ENCODE measurements around the gene SHC2.

SHC2 gene, protein sequence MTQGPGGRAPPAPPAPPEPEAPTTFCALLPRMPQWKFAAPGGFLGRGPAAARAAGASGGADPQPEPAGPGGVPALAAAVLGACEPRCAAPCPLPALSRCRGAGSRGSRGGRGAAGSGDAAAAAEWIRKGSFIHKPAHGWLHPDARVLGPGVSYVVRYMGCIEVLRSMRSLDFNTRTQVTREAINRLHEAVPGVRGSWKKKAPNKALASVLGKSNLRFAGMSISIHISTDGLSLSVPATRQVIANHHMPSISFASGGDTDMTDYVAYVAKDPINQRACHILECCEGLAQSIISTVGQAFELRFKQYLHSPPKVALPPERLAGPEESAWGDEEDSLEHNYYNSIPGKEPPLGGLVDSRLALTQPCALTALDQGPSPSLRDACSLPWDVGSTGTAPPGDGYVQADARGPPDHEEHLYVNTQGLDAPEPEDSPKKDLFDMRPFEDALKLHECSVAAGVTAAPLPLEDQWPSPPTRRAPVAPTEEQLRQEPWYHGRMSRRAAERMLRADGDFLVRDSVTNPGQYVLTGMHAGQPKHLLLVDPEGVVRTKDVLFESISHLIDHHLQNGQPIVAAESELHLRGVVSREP

DNA sequence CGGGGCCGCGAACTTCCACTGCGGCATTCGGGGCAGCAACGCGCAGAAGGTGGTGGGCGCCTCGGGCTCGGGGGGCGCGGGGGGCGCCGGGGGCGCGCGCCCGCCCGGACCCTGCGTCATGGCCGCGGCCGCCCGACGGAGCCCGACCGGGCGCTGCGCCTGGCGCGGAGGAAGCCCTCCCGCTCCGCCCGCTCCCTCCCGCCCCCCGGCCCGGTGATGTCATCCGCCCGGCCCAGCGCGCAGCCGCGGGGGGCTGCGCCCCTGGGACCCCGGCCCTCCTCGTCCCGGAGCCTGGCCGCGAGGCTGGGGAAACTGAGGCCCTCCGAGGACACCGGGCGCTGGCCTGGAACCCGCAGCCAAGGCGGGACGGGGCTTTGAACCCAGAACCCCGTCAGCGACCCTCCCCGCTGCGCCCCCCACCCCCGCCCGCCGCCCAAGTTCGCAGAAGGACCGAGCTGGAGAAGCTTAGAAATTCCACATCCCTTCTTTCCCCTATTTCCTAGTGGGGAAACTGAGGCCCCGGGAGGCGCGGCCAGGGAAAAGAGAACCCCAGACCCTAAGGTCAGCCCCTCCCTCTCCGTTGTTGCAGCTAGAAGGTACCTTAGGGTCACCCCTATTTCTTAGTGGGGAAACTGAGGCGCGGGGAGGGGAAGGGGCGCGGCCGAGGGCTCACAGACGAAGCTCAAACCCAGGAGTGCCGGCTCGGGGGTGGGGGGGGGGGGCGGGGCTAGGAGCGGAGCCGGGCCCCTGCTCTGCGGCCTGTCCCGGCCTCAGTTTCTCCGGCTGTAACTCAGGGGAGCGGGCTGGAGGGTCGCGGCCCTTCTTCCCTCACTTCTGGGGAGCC, at the start of gene SHC2:
Gene SHC2 (minus strand): TSS at position 157 of the 844 bp plus-strand sequence. CDS start 37 bp downstream, at position 120.
- DNase-seq (ENCODE audit: low spot score), result no peak

GRCh38 chr19:508204-509150, 47.6 kb upstream of the SHC2 start:
- no peak for DNase-seq (ENCODE audit: low spot score)

- DNase-seq (ENCODE audit: low spot score), result peak; percentile 100
These were observed 46.7 kb upstream of the SHC2 start, which contains the start of gene TPGS1 for GRCh38 chr19:507286-508203. Gene TPGS1, plus strand, starts transcription at chr19:507497. Its CDS starts 10 bp downstream, at chr19:507507.

DNA sequence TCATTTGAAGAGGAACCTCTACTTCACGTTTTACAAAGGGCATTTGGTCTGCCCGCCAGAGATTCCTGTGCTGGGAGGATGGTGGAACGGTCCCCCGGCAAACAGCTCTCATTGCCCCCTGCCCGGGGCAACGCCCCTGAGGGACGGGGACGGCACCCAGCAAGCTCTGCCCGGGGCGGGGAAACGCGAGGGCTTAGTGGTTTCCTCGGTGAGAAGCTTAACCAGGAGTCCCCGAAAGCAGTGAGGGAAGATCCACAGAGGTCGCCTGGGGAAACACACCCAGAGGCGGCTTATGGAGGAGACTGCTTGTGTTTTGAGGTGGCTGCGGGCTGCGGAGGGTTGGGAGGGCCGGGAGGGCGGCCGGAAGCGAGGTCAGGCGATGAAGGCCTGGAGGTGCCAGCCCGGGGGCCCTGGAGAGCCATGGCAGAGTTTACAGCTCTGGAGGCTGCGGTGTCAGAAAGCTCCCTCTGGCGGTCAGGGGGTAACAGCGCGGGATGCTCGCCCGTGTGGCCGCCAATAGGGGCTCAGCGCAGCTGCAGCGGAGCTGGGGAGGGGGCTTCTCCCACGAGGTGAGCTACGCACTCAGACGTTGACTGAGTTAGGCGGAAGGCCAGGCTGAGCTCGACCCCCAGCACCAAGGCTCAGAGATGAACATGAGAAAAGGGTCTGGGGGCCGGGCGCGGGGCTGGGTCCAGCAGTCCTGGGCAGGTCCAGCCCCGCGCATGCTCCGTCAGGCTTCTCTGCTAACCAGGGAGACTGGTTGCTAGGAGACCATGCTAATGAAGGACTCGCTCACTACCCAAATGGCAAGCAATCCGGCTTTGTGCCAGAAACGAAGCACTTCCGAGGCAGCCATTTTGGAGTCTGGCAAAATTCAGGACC, 45.8 kb upstream of the SHC2 start:
- peak; percentile 92 for DNase-seq (ENCODE audit: low spot score)

DNA sequence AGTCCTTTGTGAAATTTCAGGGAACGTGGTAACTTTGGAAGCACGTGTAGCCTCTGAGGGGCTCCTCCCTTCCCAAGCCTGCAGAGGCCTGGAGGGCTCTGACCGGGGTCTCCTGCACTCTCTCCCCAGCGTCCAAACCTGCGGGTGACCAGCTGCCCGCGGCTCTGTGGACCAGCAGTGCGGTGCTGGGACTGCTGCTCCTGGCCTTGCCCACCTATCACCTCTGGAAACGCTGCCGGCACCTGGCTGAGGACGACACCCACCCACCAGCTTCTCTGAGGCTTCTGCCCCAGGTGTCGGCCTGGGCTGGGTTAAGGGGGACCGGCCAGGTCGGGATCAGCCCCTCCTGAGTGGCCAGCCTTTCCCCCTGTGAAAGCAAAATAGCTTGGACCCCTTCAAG, 43.8 kb upstream of the SHC2 start:
- no peak for DNase-seq (ENCODE audit: low spot score)

DNA sequence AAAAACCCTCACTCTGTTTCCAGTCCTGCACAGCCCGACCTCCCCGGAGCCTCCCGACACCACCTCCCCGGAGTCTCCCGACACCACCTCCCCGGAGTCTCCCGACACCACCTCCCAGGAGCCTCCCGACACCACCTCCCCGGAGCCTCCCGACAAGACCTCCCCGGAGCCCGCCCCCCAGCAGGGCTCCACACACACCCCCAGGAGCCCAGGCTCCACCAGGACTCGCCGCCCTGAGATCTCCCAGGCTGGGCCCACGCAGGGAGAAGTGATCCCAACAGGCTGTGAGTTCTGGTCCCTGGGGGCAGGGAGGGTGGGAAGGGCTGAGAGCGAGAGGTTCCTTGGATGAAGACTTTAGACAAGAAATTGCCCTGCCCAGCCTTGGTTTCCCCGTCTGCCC, 40.8 kb upstream of the SHC2 start:
- no peak for DNase-seq (ENCODE audit: low spot score)

DNA sequence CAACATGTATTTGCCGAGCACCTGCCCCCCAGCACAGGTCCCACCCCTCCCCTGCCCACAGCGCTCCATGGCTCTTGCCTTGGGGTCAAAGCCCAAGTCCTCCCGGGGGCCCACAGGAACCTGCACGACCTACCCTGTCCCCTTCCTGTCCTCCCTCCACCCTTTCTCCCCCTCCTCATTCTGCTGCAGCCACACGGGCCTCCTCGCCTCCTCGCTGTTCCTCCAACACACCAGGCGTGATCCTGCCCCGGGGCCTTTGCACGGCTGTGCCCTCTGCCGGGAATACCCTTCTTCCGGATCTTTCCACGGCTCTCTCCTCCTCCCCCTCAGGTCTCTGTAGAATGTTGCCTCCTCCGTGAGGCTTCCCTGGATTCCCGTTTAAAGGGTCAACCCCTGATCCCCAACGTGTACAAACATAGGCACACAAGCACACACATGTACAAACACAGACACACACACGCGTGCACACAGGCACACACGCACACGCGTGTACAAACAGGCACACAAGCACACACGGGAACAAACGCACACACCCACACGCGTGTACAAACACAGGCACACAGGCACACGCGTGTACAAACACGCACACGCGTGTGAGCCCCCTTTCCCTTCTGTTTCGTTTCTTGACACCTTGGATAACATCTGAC, 38.3 kb upstream of the SHC2 start:
- no peak for DNase-seq (ENCODE audit: low spot score)

- no peak for DNase-seq (ENCODE audit: low spot score)
These were observed 37.7 kb upstream of the SHC2 start for GRCh38 chr19:498511-498891.

- DNase-seq (ENCODE audit: low spot score), result no peak
These were observed 37.2 kb upstream of the SHC2 start for GRCh38 chr19:497869-498510.

DNA sequence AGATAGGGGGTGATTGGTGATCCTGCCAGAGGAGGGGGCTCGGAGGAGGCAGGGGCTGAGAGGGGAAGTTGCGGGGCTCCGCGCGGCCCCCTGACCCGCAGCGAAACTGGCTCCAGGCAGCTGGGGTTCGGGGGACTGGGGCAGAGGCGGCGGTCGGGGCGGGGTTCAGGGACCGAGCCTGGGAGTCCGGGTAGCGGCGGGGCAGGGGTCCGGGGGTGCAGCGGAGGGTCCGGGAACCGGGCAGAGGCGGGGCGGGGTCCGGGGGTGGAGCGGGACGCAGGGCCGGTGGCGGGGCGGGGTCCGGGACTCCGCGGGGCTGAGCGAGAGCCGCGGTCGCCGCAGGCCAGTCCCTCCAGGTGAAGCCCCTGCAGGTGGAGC, 36.6 kb upstream of the SHC2 start:
- no peak for DNase-seq (ENCODE audit: low spot score)

DNA sequence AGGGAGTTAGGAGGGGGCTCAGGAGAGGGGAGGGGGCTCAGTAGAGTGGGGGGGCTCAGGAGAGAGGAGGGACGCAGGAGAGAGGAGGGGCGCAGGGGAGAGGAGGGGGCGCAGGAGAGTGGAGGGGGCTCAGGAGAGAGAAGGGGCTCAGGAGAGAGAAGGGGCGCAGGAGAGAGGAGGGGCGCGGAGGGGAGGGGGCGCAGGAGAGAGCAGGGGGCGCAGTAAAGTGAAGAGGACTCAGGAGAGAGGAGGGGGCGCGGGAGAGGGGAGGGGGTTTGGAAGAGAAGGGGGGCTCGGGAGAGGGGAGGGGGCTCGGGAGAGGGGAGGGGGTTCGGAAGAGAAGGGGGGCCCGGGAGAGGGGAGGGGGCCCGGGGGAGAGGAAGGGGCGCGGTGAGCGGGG, 36.2 kb upstream of the SHC2 start:
- no peak for DNase-seq (ENCODE audit: low spot score)

GRCh38 chr19:496112-496665, 35.4 kb upstream of the SHC2 start, which contains the start of gene MADCAM1:
Gene MADCAM1, plus strand, starts transcription at chr19:496486. Its CDS starts 14 bp downstream, at chr19:496500.
- no peak for DNase-seq (ENCODE audit: low spot score)

GRCh38 chr19:495402-496111, 34.7 kb upstream of the SHC2 start:
- DNase-seq (ENCODE audit: low spot score), result no peak

- no peak for DNase-seq (ENCODE audit: low spot score)
These were observed 34.2 kb upstream of the SHC2 start for GRCh38 chr19:495081-495401.

- DNase-seq (ENCODE audit: low spot score), result no peak
These were observed 33.6 kb upstream of the SHC2 start for GRCh38 chr19:494171-495080.

DNA sequence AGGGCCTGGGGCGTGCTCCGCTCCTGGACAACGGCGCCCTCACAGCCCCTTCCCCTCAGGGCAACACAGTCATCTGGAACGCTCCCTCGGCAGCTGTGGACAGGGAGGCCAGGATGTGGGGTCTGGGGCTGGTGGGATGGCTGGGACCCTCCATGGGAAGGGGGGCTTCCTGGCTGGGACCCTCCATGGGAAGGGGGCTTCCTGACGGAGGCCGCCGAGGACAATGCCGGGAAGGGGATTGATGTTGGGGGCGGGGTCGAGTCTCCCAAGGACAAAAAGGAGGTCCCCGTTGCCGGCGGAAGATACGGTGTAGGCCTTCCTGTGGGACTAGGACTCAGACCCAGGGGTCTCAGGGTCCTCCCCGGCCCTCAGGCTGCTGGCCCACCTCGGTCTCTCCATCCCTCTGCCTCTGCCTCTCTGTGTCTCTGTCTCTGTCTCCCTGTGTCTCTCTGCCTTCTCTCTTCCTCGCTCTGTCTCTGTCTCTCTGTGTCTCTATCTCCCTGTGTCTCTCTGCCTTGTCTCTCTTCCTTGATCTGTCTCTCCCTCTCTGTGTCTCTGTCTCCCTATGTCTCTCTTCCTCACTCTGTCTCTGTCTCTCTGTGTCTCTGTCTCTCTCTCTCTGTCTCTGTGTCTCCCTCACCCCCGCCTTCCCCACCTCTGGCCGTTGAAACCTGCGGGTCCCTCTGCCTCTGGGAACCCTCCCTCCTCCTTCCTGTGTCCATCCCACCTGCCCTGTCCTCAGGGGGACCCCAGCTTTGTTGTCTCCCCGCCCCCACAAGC, 32.7 kb upstream of the SHC2 start:
- DNase-seq (ENCODE audit: low spot score), result no peak

Measured in kidney tubule cell (primary cell).